Effector memory CD8-positive, alpha-beta T cell (primary cell): ENCODE data around the gene HTT-AS.
A peak's percentile ranks its signal among the peaks of the same experiment; 100 is the strongest.

Source experiments
- ATAC-seq: fragments of 150-1000 bp; cut with Tn5 transposase; replicated peaks from 2 replicates; pipeline ENCODE4 v1.10.0; 2021; ENCODE audit warnings: mild to moderate bottlenecking, moderate library complexity
- DNase-seq, 3 experiments: peaks; one replicate each; pipeline ENCODE4 v3.0.0; 2021
- H3K27ac Mint-ChIP-seq, 2 donors: one replicate each; pipeline ENCODE4 v1.8.0; 2022; ENCODE audit warnings: mild to moderate bottlenecking in 2 of 2, mixed read lengths in 2 of 2, moderate library complexity in 2 of 2
- H3K27me3 Mint-ChIP-seq, 2 donors: one replicate each; pipeline ENCODE4 v1.8.0; 2022; ENCODE audit warnings: mixed read lengths in 2 of 2
- H3K36me3 Mint-ChIP-seq: one replicate; pipeline ENCODE4 v1.8.0; 2022; ENCODE audit warnings: mild to moderate bottlenecking, moderate library complexity, mixed read lengths; ENCODE audit not compliant: insufficient read depth
- H3K4me1 Mint-ChIP-seq, 2 donors: one replicate each; pipeline ENCODE4 v1.8.0; 2022; ENCODE audit warnings: low read depth in 2 of 2, mixed read lengths in 2 of 2
- H3K4me3 Mint-ChIP-seq, 2 donors: one replicate each; pipeline ENCODE4 v1.8.0; 2022; ENCODE audit warnings: mild to moderate bottlenecking in 2 of 2, mixed read lengths in 2 of 2, moderate library complexity in 2 of 2
- H3K9me3 Mint-ChIP-seq, 2 donors: one replicate each; pipeline ENCODE4 v1.8.0; 2022; ENCODE audit warnings: mixed read lengths in 2 of 2

HTT-AS gene

DNA sequence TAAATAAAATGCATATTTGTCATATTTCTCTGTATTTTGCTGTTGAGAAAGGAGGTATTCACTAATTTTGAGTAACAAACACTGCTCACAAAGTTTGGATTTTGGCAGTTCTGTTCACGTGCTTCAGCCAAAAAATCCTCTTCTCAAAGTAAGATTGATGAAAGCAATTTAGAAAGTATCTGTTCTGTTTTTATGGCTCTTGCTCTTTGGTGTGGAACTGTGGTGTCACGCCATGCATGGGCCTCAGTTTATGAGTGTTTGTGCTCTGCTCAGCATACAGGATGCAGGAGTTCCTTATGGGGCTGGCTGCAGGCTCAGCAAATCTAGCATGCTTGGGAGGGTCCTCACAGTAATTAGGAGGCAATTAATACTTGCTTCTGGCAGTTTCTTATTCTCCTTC, 3.5 kb upstream of the HTT-AS start:
- ATAC-seq (no peak), DNase-seq (no peak)
- Mint-ChIP-seq H3K4me1 (peaks cover 21 to 25% of the 10 kb centered on the region in 2 donors), H3K27ac (no peak overlapping the region), H3K9me3 (no peaks in the 10 kb centered on the region), H3K27me3 (no peaks in the 10 kb centered on the region), H3K36me3 (peaks cover 12% of the 10 kb centered on the region), H3K4me3 (no peak overlapping the region)

DNA sequence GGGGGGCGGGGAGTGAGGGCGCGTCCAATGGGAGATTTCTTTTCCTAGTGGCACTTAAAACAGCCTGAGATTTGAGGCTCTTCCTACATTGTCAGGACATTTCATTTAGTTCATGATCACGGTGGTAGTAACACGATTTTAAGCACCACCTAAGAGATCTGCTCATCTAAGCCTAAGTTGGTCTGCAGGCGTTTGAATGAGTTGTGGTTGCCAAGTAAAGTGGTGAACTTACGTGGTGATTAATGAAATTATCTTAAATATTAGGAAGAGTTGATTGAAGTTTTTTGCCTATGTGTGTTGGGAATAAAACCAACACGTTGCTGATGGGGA, 1.3 kb upstream of the HTT-AS start:
- Mint-ChIP-seq H3K4me1 (peaks cover 18 to 20% of the 10 kb centered on the region in 2 donors), H3K27ac (peak overlapping the region; percentile 77 to 87), H3K4me3 (peak overlapping the region; percentile 87 to 93), H3K9me3 (no peaks in the 10 kb centered on the region), H3K27me3 (no peaks in the 10 kb centered on the region), H3K36me3 (peaks cover 12% of the 10 kb centered on the region)
- DNase-seq (no peak), ATAC-seq (no peak)

GRCh38 chr4:3074846-3075651, 711 bp upstream of the HTT-AS start:
- H3K27ac Mint-ChIP-seq, result peak overlapping the region; percentile 77 to 87
- H3K27me3 Mint-ChIP-seq, result no peaks in the 10 kb centered on the region
- H3K9me3 Mint-ChIP-seq, result no peaks in the 10 kb centered on the region
- DNase-seq (peak; percentile 15 to 38 (median 15)), ATAC-seq (peak; percentile 23)
- peak overlapping the region; percentile 87 to 93 for H3K4me3 Mint-ChIP-seq
- H3K4me1 Mint-ChIP-seq, result peaks cover 16 to 20% of the 10 kb centered on the region in 2 donors
- H3K36me3 Mint-ChIP-seq, result peaks cover 8% of the 10 kb centered on the region

- ATAC-seq (peak; percentile 45), DNase-seq (peak in 1 of 3 experiments; percentile 9)
- Mint-ChIP-seq H3K36me3 (peaks cover 9% of the 10 kb centered on the region), H3K4me1 (peaks cover 9 to 20% of the 10 kb centered on the region in 2 donors), H3K9me3 (no peaks in the 10 kb centered on the region), H3K27me3 (no peaks in the 10 kb centered on the region), H3K4me3 (peak overlapping the region; percentile 87 to 93), H3K27ac (peak overlapping the region in 1 of 2 donors; percentile 69)
Measured at GRCh38 chr4:3073158-3074077, 920 bp downstream of the HTT-AS start.

DNA sequence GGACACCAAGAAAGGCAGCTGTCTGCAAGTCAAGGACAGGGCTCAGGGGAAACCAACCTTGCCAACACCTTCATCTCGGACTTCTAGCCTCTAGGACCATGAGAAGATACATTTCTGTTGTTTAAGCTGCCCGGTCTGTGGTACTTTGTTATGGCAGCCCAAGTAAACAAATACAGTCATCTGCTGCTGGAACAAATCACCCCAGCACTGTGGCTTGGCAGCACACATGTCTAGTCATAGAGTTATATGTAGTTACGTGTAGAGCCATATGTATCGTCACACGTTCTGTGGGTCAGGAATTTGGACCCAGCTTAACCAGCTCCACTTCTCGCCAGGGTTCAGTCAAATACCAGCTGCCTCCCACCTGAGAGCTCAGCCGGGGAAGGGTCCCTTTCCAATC, 2.5 kb downstream of the HTT-AS start:
- H3K9me3 Mint-ChIP-seq, result no peaks in the 10 kb centered on the region
- no peak for ATAC-seq
- peaks cover 9% of the 10 kb centered on the region for H3K36me3 Mint-ChIP-seq
- H3K27me3 Mint-ChIP-seq, result no peaks in the 10 kb centered on the region
- no peak overlapping the region for H3K27ac Mint-ChIP-seq
- H3K4me3 Mint-ChIP-seq, result peak overlapping the region in 1 of 2 donors; percentile 65
- peaks cover 7 to 15% of the 10 kb centered on the region in 2 donors for H3K4me1 Mint-ChIP-seq
- DNase-seq, result no peak

GRCh38 chr4:3070709-3071500, 3.4 kb downstream of the HTT-AS start:
- peaks cover 9% of the 10 kb centered on the region for H3K36me3 Mint-ChIP-seq
- peaks cover 6 to 8% of the 10 kb centered on the region in 2 donors for H3K4me1 Mint-ChIP-seq
- no peak overlapping the region for H3K4me3 Mint-ChIP-seq
- ATAC-seq (no peak), DNase-seq (no peak)
- H3K27me3 Mint-ChIP-seq, result no peaks in the 10 kb centered on the region
- H3K27ac Mint-ChIP-seq, result peak overlapping the region in 1 of 2 donors; percentile 32
- no peaks in the 10 kb centered on the region for H3K9me3 Mint-ChIP-seq

GRCh38 chr4:3069661-3070199, 4.6 kb downstream of the HTT-AS start:
- no peaks in the 10 kb centered on the region for H3K9me3 Mint-ChIP-seq
- H3K27ac Mint-ChIP-seq, result no peak overlapping the region
- ATAC-seq, result no peak
- H3K4me1 Mint-ChIP-seq, result no peaks in the 10 kb centered on the region
- H3K27me3 Mint-ChIP-seq, result peaks cover 0 to 5% of the 10 kb centered on the region in 2 donors
- DNase-seq, result no peak
- H3K4me3 Mint-ChIP-seq, result no peak overlapping the region
- H3K36me3 Mint-ChIP-seq, result peaks cover 2% of the 10 kb centered on the region

DNA sequence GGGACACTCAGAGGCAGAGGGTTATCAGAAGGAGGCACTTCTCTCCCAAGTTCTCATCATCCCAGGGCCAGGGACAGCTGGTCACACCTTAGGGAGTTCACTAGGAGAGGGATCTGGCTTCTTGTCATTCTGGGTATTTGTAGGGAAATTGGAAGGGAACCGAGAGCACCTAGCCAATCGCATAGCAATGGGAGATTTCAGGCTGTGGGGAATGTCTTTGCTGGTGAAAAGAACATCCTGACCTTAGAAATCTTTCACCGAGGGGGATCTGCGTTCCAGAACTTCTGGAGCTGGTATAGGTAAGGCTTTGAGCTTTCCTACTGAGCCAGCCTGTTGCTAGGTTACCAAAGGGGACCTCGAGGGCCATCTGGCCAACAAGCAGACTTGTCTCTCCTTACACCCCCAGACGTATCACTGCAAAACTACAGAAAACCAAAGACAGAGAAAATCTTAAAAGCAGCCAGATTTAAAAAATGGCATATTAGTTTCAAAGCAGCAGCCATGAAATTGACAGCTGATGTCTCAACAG, 6.8 kb downstream of the HTT-AS start:
- no peak for DNase-seq
- H3K36me3 Mint-ChIP-seq, result peaks cover 2% of the 10 kb centered on the region
- peaks cover 5 to 10% of the 10 kb centered on the region in 2 donors for H3K27me3 Mint-ChIP-seq
- no peak overlapping the region for H3K27ac Mint-ChIP-seq
- no peaks in the 10 kb centered on the region for H3K4me1 Mint-ChIP-seq
- ATAC-seq, result no peak
- H3K9me3 Mint-ChIP-seq, result no peaks in the 10 kb centered on the region
- H3K4me3 Mint-ChIP-seq, result no peak overlapping the region

- Mint-ChIP-seq H3K4me1 (no peaks in the 10 kb centered on the region), H3K4me3 (no peak overlapping the region), H3K36me3 (peaks cover 2% of the 10 kb centered on the region), H3K27me3 (peaks cover 5 to 13% of the 10 kb centered on the region in 2 donors), H3K9me3 (no peaks in the 10 kb centered on the region), H3K27ac (no peak overlapping the region)
- no peak for DNase-seq
- no peak for ATAC-seq
Measured at GRCh38 chr4:3066836-3067400, 7.4 kb downstream of the HTT-AS start.

DNA sequence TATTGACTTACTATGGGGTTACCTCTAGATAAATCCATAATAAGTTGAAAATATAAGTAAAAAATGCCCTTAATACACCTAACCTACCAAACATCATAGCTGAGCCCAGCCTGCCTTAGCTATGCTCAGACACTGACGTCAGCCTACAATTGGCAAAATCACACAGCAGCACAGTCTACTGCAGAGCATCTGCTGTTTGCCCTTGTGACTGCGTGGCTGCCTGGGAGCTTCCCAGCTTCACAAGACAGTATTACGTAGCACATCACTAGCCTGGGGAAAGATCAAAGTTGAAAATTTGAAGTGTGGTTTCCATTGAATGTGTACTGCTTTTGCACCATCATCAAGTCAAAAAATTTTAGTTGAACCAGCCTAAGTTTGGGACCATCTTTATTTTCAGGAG, 8.8 kb downstream of the HTT-AS start:
- no peak overlapping the region for H3K27ac Mint-ChIP-seq
- H3K27me3 Mint-ChIP-seq, result peaks cover 11 to 22% of the 10 kb centered on the region in 2 donors
- no peak overlapping the region for H3K4me3 Mint-ChIP-seq
- no peak for ATAC-seq
- H3K9me3 Mint-ChIP-seq, result no peaks in the 10 kb centered on the region
- DNase-seq, result no peak
- H3K36me3 Mint-ChIP-seq, result peaks cover 2% of the 10 kb centered on the region
- no peaks in the 10 kb centered on the region for H3K4me1 Mint-ChIP-seq

DNA sequence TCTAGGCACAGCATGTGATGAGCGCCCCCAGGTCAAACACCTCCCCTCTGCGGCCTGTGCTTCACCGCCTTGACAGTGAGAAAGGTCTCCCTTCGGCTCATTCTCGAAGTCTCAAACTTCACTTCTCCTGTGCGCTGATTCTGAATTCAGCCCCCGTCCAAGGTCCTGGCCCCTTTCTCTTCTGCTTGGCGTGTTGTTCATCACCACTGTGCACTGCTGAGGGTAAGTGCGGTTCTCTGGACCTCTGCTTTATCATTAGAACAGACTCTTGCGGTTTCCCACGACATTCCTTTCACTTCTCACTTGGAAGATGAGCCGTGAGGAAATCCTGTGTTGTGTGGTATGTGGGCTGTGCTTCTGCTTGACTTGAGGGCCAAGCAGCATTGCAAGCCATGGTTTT, 11.9 kb downstream of the HTT-AS start:
- Mint-ChIP-seq H3K9me3 (no peaks in the 10 kb centered on the region), H3K4me1 (no peaks in the 10 kb centered on the region), H3K27ac (no peak overlapping the region), H3K4me3 (no peak overlapping the region), H3K27me3 (peaks cover 19 to 30% of the 10 kb centered on the region in 2 donors), H3K36me3 (peaks cover 3% of the 10 kb centered on the region)
- DNase-seq, result no peak
- ATAC-seq, result no peak

- H3K4me1 Mint-ChIP-seq, result no peaks in the 10 kb centered on the region
- H3K9me3 Mint-ChIP-seq, result no peaks in the 10 kb centered on the region
- peaks cover 19 to 30% of the 10 kb centered on the region in 2 donors for H3K27me3 Mint-ChIP-seq
- H3K27ac Mint-ChIP-seq, result no peak overlapping the region
- DNase-seq, result no peak
- no peak overlapping the region for H3K4me3 Mint-ChIP-seq
- peaks cover 3% of the 10 kb centered on the region for H3K36me3 Mint-ChIP-seq
- ATAC-seq, result no peak
Measured at GRCh38 chr4:3060946-3061345, 13.4 kb downstream of the HTT-AS start.
